Measurements from ENCODE around the gene AMN.

Gene AMN

DNA sequence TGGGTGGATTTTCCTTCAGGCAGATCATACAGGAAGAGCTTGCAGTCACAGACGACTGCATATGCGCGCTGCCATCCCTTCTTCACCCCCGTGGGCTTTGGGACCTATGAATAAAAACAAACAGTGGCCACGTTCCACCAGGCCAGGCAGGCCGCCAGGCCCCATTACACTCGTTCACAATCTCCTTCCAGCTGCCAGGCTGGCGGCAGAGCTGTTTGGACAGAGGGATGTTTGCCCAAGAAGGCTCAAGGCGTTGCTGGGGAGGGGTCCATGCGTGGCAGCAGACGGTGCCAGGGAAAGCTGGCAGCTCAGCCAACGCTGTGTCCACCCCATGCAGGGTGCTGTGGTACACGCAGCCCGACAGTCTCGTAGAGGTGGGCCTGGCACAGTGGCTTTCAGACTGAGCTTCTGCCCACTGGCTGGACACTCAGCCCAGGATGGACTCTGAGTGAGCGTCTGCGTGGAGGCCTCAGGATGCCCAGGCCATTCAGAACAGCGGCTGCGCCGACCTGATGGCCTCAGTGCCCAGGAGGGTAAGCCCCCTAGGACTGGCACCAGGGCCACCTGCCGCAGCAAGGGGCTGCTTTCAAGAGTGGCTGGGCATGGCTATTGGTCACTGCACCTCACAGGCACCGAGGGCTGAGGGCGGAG is 27.5 kb downstream of the AMN start:
- TF ChIP-seq, protein P1, sequence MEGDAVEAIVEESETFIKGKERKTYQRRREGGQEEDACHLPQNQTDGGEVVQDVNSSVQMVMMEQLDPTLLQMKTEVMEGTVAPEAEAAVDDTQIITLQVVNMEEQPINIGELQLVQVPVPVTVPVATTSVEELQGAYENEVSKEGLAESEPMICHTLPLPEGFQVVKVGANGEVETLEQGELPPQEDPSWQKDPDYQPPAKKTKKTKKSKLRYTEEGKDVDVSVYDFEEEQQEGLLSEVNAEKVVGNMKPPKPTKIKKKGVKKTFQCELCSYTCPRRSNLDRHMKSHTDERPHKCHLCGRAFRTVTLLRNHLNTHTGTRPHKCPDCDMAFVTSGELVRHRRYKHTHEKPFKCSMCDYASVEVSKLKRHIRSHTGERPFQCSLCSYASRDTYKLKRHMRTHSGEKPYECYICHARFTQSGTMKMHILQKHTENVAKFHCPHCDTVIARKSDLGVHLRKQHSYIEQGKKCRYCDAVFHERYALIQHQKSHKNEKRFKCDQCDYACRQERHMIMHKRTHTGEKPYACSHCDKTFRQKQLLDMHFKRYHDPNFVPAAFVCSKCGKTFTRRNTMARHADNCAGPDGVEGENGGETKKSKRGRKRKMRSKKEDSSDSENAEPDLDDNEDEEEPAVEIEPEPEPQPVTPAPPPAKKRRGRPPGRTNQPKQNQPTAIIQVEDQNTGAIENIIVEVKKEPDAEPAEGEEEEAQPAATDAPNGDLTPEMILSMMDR (IDR thresholded peaks at IDR 0.05; ENCODE audit: low read depth, low read length, missing control alignments) = no peak
- DNase-seq (ENCODE audit: extremely low read depth, low read depth) = no peak
- H3K4me3 ChIP-seq (replicated peaks; ENCODE audit: low read depth, low read length) = no peak overlapping the region

DNA sequence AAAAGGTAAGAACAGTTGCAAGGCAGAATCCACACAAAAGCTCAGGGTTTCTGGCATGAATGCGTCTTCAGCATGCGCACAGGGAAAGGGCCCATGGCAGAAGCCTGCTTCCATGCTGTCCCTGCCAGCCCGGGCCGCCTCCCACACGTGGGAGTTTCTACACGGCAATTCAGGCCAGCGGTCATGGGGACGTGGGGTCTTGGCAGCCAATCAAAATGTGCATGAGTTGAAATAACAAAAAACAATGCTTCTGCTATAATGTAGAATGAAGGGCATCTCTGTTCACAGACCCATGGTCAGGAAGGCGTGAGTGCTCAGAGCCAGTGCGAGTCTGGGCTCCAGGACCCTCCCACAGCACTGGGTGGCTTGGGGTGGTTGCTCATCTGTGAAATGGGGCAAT is 28.6 kb downstream of the AMN start:
- no peak overlapping the region for H3K4me3 ChIP-seq (replicated peaks; ENCODE audit: low read depth, low read length)
- TF ChIP-seq, protein P1 (IDR thresholded peaks at IDR 0.05; ENCODE audit: low read depth, low read length, missing control alignments) = no peak
- no peak for DNase-seq (ENCODE audit: extremely low read depth, low read depth)

DNA sequence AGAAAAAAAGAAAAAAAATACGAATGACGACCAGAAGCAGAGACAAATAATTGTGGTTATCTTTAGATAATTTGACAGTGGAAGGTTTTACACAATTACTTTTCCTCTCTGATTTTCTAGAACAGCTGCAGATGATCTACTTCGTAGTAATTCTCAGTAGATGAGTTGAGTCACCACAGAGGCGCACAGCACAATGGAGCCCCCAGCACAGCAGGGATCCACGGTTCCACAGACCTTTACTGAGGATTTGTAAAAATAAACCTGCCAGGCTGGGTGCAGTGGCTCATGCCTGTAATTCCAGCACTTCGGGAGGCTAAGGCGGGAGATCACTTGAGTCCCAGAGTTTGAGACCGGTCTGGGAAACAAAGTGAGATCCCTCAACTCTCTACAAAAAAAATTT is 29.3 kb downstream of the AMN start:
- no peak overlapping the region for H3K4me3 ChIP-seq (replicated peaks; ENCODE audit: low read depth, low read length)
- TF ChIP-seq, protein P1 (IDR thresholded peaks at IDR 0.05; ENCODE audit: low read depth, low read length, missing control alignments) = no peak
- DNase-seq (ENCODE audit: extremely low read depth, low read depth) = no peak

DNA sequence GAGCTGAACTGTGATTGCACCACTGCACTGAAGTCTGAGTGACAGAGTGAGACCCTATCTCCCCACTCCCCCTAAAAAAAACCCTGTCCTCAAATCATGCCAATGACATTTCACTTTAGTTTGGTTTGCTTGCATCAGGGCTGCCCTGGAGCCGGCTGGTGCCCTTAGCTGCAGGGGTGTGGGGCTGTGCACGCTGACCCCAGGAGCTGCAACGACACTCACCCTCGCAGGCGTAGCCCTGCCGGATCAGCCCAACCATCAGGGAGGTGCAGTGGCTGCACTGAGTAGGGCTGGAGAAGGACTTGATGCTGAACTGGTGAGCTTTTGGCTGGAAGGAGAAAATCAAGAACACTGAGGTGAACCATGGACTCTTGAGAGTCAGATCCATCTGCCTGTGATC is 29.8 kb downstream of the AMN start:
- TF ChIP-seq, protein P1 (IDR thresholded peaks at IDR 0.05; ENCODE audit: low read depth, low read length, missing control alignments) = no peak
- no peak overlapping the region for H3K4me3 ChIP-seq (replicated peaks; ENCODE audit: low read depth, low read length)
- DNase-seq (ENCODE audit: extremely low read depth, low read depth) = no peak

DNA sequence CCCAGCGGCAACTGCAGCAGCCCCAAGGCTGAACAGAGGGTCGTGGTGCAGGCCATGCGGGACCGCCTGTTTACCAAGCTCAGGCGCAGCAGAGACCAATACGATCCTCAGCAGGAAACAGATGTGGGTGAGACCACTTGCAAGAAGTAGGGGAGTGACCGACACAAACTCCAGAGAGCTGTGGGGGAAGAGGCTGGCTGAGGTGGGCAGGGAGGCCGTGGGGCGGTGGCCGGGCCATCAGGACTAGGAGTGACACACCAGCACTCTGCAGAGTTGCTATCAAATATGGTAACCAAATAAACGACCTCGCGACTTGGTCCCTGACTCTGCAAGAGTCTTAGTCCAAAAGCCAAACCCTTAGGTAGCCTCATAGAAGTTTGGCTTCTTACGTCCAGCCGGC is 30.6 kb downstream of the AMN start:
- TF ChIP-seq, protein P1 (IDR thresholded peaks at IDR 0.05; ENCODE audit: low read depth, low read length, missing control alignments) = no peak
- H3K4me3 ChIP-seq (replicated peaks; ENCODE audit: low read depth, low read length) = no peak overlapping the region
- DNase-seq (ENCODE audit: extremely low read depth, low read depth) = no peak

DNA sequence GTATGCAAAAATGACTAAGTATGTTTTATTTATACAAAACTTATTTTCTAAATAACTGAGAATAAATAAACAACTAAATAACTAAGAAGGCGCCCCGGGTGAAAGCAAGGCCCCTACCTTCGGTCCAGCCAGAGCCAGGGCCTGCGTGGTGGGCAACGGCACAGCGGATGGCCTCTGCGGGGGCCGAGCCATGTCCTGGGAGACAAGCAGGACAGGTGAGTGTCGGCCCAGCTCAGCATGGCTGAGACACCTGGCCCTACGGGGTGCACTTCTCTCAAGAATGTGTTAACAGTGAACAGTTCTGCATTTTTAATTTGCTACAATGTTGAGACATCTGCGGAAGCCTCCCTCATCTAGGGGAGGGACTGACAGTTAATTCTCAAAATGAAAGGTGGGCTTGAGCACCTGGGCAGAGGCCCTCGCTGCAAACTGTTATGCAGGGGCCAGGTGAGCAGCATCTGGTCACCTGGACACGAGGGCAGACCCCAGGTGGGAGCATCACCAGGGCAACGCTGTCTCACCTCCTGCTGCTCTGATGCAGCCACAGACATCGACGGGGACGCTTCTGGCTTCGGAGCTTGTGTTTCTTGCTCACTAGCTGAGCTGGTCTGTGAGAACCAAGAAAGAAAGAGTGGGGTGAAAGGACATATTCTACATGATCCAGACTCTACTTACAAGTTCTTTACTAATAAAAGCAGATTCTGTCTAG is 31.8 kb downstream of the AMN start:
- TF ChIP-seq, protein P1 (IDR thresholded peaks at IDR 0.05; ENCODE audit: low read depth, low read length, missing control alignments) = no peak
- no peak overlapping the region for H3K4me3 ChIP-seq (replicated peaks; ENCODE audit: low read depth, low read length)

More for the DNA sequence above, 31.8 kb downstream of the AMN start:
- DNase-seq (ENCODE audit: extremely low read depth, low read depth) = no peak

Data from HFF-Myc (cell line).